Fibroblast of lung (primary cell): ENCODE data around the gene IGSF9. TPM values are rescaled to one million over a fixed set of nuclear protein-coding genes. Genes with fewer than 3 reads are reported as not detected.

Experiments used
- DNase-seq, 2 donors: peaks; one replicate each; pipeline versions ENCODE4 v3.0.0 to v3.0.0-alpha.2; 2010; ENCODE audit warnings: low read depth in 2 of 2
- H2AFZ ChIP-seq: 2 replicates; pipeline ENCODE4 v1.5.1; 2012; ENCODE audit warnings: low read length, control low read depth, inconsistent platforms
- H3K27ac ChIP-seq: 2 replicates; pipeline ENCODE4 v1.5.1; 2011; ENCODE audit warnings: low read length, control low read depth; ENCODE audit not compliant: insufficient read depth
- H3K27me3 ChIP-seq: 2 replicates; pipeline ENCODE4 v1.5.1; 2011; ENCODE audit warnings: mild to moderate bottlenecking, low read length; ENCODE audit not compliant: control insufficient read depth, insufficient read depth
- H3K36me3 ChIP-seq: 2 replicates; pipeline ENCODE4 v1.5.1; 2011; ENCODE audit warnings: low read length; ENCODE audit not compliant: control insufficient read depth, insufficient read depth
- H3K4me1 ChIP-seq: 2 replicates; pipeline ENCODE4 v1.5.1; 2011; ENCODE audit warnings: low read length; ENCODE audit not compliant: control insufficient read depth, insufficient read depth; ENCODE audit errors: extremely low read depth
- H3K4me2 ChIP-seq: 2 replicates; pipeline ENCODE4 v1.5.1; 2011; ENCODE audit warnings: low read length, control low read depth; ENCODE audit not compliant: insufficient read depth; ENCODE audit errors: extremely low read depth
- H3K4me3 ChIP-seq, 4 experiments: fragments of 200-600 bp in 1 of 4; sonication (generic) in 1 of 4; replicated peaks in 1 of 4; 2 replicates each; pipeline ENCODE4 v1.5.1; 2011 to 2016; ENCODE audit warnings: low read length in 4 of 4, low read depth in 3 of 4, mild to moderate bottlenecking in 3 of 4, control low read depth in 2 of 4, inconsistent platforms in 1 of 4, mixed read lengths in 1 of 4; ENCODE audit not compliant: insufficient read depth in 1 of 4; ENCODE audit errors: control extremely low read depth in 1 of 4
- H3K79me2 ChIP-seq: 2 replicates; pipeline ENCODE4 v1.5.1; 2012; ENCODE audit warnings: mild to moderate bottlenecking, low read length, inconsistent platforms; ENCODE audit not compliant: control insufficient read depth, insufficient read depth
- H3K9ac ChIP-seq: 2 replicates; pipeline ENCODE4 v1.5.1; 2011; ENCODE audit warnings: mild to moderate bottlenecking, low read length, control low read depth; ENCODE audit not compliant: insufficient read depth
- H3K9me3 ChIP-seq: 2 replicates; pipeline ENCODE4 v1.5.1; 2012; ENCODE audit warnings: low read depth, low read length; ENCODE audit not compliant: control insufficient read depth, insufficient read depth
- H4K20me1 ChIP-seq: 2 replicates; pipeline ENCODE4 v1.5.1; 2011; ENCODE audit warnings: low read length; ENCODE audit not compliant: control insufficient read depth, insufficient read depth; ENCODE audit errors: extremely low read depth
- CTCF ChIP-seq, 2 donors: IDR thresholded peaks in 1 of 2; conservative IDR thresholded peaks in 1 of 2; 1 replicate in 1 of 2; 2 replicates in 1 of 2; pipeline ENCODE4 v1.5.1; 2011 to 2012; ENCODE audit warnings: low read length in 2 of 2, control low read depth in 1 of 2, inconsistent platforms in 1 of 2, low read depth in 1 of 2, mild to moderate bottlenecking in 1 of 2
- EZH2 ChIP-seq: IDR thresholded peaks from 2 replicates; pipeline ENCODE4 v1.5.1; 2012; ENCODE audit warnings: low read length, control low read depth, mild to moderate bottlenecking; ENCODE audit errors: missing control alignments
- polyA minus RNA-seq: library from RNA; depleted of rRNA, polyadenylated mRNA; stranded (reverse); fragments of >200 nt; gene quantifications from 2 replicates; pipeline ENCODE4 v1.2.3, GENCODE V29; 2011; ENCODE audit warnings: low replicate concordance
- polyA plus RNA-seq, 2 donors: library from polyadenylated mRNA; depleted of rRNA in 1 of 2; stranded (reverse) in 1 of 2; unstranded in 1 of 2; fragments of >200 nt; gene quantifications; 2 replicates each; pipeline ENCODE4 v1.2.1, GENCODE V29; 2011 to 2012; ENCODE audit warnings: missing spikeins in 1 of 2
- total RNA-seq: library from RNA; depleted of rRNA; stranded (reverse); fragments of >200 nt; gene quantifications from 2 replicates; pipeline ENCODE4 v1.2.1, GENCODE V29; 2014

IGSF9 gene
- total RNA-seq (under 0.01 TPM in 2 replicates), polyA plus RNA-seq (not detected in 2 replicates), polyA minus RNA-seq (not detected in 2 replicates)
- polyA plus RNA-seq (2012): not detected in 2 replicates

- Histone ChIP-seq H3K4me3 (peak within 1 kb of the TSS in 3 of 4 experiments; percentile 12 to 46 (median 35)), H3K36me3 (no peaks in the 10 kb centered on the region), H3K9me3 (no peaks in the 10 kb centered on the region), H3K27ac (no peak within 1 kb of the TSS), H3K27me3 (peaks cover 32% of the 10 kb centered on the region), H3K9ac (no peak within 1 kb of the TSS), H2AFZ (no peak within 1 kb of the TSS), H3K79me2 (no peaks in the 10 kb centered on the region), H4K20me1 (no peaks in the 10 kb centered on the region), H3K4me2 (peak within 1 kb of the TSS; percentile 39), H3K4me1 (no peaks in the 10 kb centered on the region)
- TF ChIP-seq CTCF (conservative IDR thresholded peaks at IDR 0.05 in 1 of 2, IDR thresholded peaks at IDR 0.05 in 1 of 2; ENCODE audit: low read depth in 1 of 2, low read length in 2 of 2) (peak; percentile 11 to 37), EZH2 (no peak)
- DNase-seq: peak; percentile 65 to 76
Measured at GRCh38 chr1:159945483-159946241, at the start of gene IGSF9. Gene IGSF9, minus strand, starts transcription at chr1:159945613. Its CDS starts 2,159 bp downstream, at chr1:159943454.

GRCh38 chr1:159994896-159995295 is 49.5 kb upstream of the IGSF9 start:
- Histone ChIP-seq H3K4me3 (no peak overlapping the region), H3K9me3 (no peaks in the 10 kb centered on the region), H3K27me3 (no peaks in the 10 kb centered on the region), H3K9ac (no peak overlapping the region), H2AFZ (no peak overlapping the region), H3K36me3 (no peaks in the 10 kb centered on the region), H3K4me1 (no peaks in the 10 kb centered on the region), H3K27ac (no peak overlapping the region), H4K20me1 (no peaks in the 10 kb centered on the region), H3K4me2 (no peak overlapping the region), H3K79me2 (no peaks in the 10 kb centered on the region)
- TF ChIP-seq CTCF (conservative IDR thresholded peaks at IDR 0.05 in 1 of 2, IDR thresholded peaks at IDR 0.05 in 1 of 2; ENCODE audit: low read depth in 1 of 2, low read length in 2 of 2): no peak
- TF ChIP-seq EZH2: no peak
- peak in 1 of 2 donors; percentile 50 for DNase-seq

DNA sequence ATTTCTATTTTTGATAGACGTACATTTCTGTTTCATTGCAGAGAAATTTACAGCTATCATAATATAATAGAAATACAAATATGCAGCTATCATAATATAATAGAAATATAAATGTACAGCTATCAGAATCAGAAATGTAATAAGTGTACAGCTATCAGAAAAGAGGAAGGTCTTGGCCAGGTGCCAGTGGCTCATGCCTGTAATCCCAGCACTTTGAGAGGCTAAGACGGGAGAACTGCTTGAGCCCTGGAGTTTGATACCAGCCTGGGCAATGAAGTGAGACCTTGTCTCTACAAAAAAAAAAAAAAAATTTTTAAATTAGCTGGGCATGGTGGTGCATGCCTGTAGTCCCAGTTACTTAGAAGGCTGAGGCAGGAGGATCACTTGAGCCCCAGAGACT is 48.5 kb upstream of the IGSF9 start:
- no peak for DNase-seq
- no peaks in the 10 kb centered on the region for H3K36me3 ChIP-seq
- H4K20me1 ChIP-seq: no peaks in the 10 kb centered on the region
- no peak overlapping the region for H2AFZ ChIP-seq
- H3K4me2 ChIP-seq: no peak overlapping the region
- no peak overlapping the region for H3K4me3 ChIP-seq
- H3K27ac ChIP-seq: no peak overlapping the region
- H3K9me3 ChIP-seq: no peaks in the 10 kb centered on the region
- no peak overlapping the region for H3K9ac ChIP-seq
- no peaks in the 10 kb centered on the region for H3K4me1 ChIP-seq
- H3K27me3 ChIP-seq: no peaks in the 10 kb centered on the region
- TF ChIP-seq EZH2 (no peak), CTCF (conservative IDR thresholded peaks at IDR 0.05 in 1 of 2, IDR thresholded peaks at IDR 0.05 in 1 of 2; ENCODE audit: low read depth in 1 of 2, low read length in 2 of 2) (no peak)
- no peaks in the 10 kb centered on the region for H3K79me2 ChIP-seq
